Measurements from ENCODE around the gene ITGA8. TPM values are rescaled to one million over a fixed set of nuclear protein-coding genes. Genes with fewer than 3 reads are reported as not detected.

Gene ITGA8
- total and polyA plus RNA-seq, 9 of the 15 experiments (the other 6 are each of a cell fraction or from before 2014, with no cell fraction given) = 0.01 to 0.07 (median 0.04) TPM; not detected in 5

GRCh38 chr10:15591431-15591830 lies 128.3 kb downstream of the ITGA8 start:
- H3K27ac ChIP-seq (ENCODE audit: extremely low read depth, low read depth, low read length) = no peak overlapping the region
- H3K9ac ChIP-seq (ENCODE audit: insufficient read depth in 1 of 2, low read depth in 2 of 2, low read length in 2 of 2) = no peak overlapping the region
- H3K36me3 ChIP-seq (ENCODE audit: control insufficient read depth, insufficient read depth, low read length) = no peaks in the 10 kb centered on the region
- BruUV-seq (replicated peaks) = no TSS peak
- no peaks in the 10 kb centered on the region for H3K79me2 ChIP-seq (ENCODE audit: control insufficient read depth, insufficient read depth, low read length)
- no peaks in the 10 kb centered on the region for H4K20me1 ChIP-seq (replicated peaks; ENCODE audit: control insufficient read depth, insufficient read depth, low read length)
- POLR2A ChIA-PET = interaction anchor here (1.0 to 1.4 kb wide), 2 partner anchors 9 to 14 kb away, joined by 3 read pairs; no protein-coding TSS in a partner anchor
- H3K27me3 ChIP-seq (ENCODE audit: control insufficient read depth in 2 of 2, insufficient read depth in 2 of 2, low read length in 2 of 2) = no peaks in the 10 kb centered on the region
- in situ Hi-C loops (cut with MboI) = loop anchor here (25.0 kb wide), 1 partner anchor 121 kb away; the partner anchor contains the start of gene ITGA8
- CTCF ChIA-PET (ENCODE audit: low intra/inter-chr PET ratio) = no interaction called here
- no peak overlapping the region for H2AFZ ChIP-seq (ENCODE audit: low read depth, low read length)
- H3K4me3 ChIP-seq = no peak overlapping the region
- DNase-seq (ENCODE audit: extremely low read depth in 1 of 4, low spot score in 3 of 4) (no peak), FAIRE-seq (no peak), ATAC-seq (no peak)
- 46% methylated on average over 2 of the region's 2 CpGs for WGBS (ENCODE audit: insufficient coverage, low coverage, missing lambda C conversion rate)
- TF ChIP-seq, protein P1, sequence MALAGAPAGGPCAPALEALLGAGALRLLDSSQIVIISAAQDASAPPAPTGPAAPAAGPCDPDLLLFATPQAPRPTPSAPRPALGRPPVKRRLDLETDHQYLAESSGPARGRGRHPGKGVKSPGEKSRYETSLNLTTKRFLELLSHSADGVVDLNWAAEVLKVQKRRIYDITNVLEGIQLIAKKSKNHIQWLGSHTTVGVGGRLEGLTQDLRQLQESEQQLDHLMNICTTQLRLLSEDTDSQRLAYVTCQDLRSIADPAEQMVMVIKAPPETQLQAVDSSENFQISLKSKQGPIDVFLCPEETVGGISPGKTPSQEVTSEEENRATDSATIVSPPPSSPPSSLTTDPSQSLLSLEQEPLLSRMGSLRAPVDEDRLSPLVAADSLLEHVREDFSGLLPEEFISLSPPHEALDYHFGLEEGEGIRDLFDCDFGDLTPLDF (CRISPR knock-in tag; IDR thresholded peaks at IDR 0.05) = no peak
- TF ChIP-seq ZNF274 (IDR thresholded peaks at IDR 0.05; ENCODE audit: borderline replicate concordance, low read depth, low read length) = no peak
- peaks cover 0 to 4% of the 10 kb centered on the region in 2 experiments; a peak in 1 of 5 replicates for H3K4me1 ChIP-seq (replicated peaks in 1 of 2; ENCODE audit: control insufficient read depth in 2 of 2, insufficient read depth in 2 of 2, low read length in 2 of 2)
- H3K9me3 ChIP-seq (replicated peaks; ENCODE audit: control insufficient read depth, insufficient read depth, low read depth, low read length) = no peaks in the 10 kb centered on the region
- no peaks in the 10 kb centered on the region for H3K9me1 ChIP-seq (ENCODE audit: control insufficient read depth, insufficient read depth, low read length)
- intact Hi-C loops (cut with micrococcal nuclease) = no loop called here
- H3K4me2 ChIP-seq (ENCODE audit: insufficient read depth, low read length) = no peak overlapping the region
